NCI-H1436 (cell line): ENCODE measurements around the gene GPR150.

ENCODE experiments used
- DNase-seq: peaks from one replicate; lab custom pipeline; 2025; lab: John Stamatoyannopoulos, UW

The GPR150 gene

DNA sequence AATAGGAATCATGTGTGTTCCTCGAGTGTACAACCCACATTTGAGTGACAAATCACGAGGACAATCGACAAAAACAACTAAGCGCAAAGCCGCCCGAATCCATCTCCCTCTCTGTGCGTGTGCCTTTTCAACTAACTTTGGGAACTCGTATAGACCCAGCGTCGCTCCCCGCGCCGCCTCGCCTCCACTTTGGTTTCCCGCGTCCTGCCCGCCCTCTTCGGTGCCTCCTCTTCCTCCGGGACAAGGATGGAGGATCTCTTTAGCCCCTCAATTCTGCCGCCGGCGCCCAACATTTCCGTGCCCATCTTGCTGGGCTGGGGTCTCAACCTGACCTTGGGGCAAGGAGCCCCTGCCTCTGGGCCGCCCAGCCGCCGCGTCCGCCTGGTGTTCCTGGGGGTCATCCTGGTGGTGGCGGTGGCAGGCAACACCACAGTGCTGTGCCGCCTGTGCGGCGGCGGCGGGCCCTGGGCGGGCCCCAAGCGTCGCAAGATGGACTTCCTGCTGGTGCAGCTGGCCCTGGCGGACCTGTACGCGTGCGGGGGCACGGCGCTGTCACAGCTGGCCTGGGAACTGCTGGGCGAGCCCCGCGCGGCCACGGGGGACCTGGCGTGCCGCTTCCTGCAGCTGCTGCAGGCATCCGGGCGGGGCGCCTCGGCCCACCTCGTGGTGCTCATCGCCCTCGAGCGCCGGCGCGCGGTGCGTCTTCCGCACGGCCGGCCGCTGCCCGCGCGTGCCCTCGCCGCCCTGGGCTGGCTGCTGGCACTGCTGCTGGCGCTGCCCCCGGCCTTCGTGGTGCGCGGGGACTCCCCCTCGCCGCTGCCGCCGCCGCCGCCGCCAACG is at the start of gene GPR150:
Gene GPR150 (plus strand): TSS at position 58 of the 840 bp plus-strand sequence. CDS start 189 bp downstream, at position 247.
- DNase-seq = peak; percentile 29

DNA sequence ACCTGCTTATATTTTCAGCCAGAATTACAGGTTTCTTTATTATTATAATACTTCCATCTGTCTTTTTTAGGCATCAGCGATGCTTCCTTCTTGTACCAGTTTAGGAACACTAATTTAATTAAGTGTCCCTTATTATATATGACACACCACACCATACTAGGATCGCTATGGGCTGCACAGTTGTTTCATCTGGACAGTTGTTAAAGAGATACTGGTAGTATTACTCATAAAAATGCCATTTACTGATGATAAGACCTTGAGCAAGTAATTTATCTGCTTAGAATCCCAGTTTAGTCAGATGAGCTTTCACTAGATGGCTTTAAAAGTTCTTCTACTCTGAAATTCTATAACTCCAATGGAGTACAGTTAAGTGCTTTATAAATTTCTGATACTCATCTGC is 47.9 kb upstream of the GPR150 start:
- no peak for DNase-seq

- no peak for DNase-seq
Observed at GRCh38 chr5:95581576-95581975, 38.3 kb upstream of the GPR150 start.

DNA sequence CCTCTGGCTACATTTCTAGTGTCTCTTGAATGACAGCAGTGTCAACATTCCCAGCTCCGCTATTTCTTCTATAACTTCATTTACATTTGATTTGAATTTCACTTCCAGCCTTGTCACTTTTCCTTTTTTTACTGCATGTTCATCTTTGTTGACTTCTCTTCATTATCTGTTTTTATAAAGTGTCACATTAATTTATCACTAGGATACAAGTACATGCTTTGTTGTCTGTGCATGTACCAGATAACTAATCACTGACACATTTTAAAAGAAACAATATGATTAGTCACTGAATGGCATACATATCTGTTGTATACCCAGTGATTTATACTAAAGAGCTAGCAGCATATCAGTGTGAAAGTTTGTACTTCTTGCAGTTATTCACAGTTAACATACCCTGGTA is 35.9 kb upstream of the GPR150 start:
- no peak for DNase-seq

DNA sequence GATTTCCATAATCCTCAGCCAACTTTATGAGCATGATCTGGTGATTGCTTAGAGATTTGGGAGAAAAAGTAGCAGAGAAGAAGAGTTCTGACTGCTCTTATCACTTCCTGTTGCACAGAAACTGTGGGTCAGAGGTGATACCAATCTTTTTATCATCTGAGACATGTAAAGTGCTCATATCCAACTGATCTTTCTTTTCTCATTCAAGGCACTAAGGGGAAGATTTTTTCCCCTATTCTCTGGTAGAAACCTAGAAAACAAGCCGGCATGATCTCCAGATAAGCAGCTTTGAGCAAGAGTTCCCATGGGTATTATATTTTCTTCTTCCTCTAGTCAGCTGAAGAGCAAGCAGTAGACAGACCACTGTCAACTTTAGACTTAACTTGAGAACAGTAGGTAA is 29.0 kb upstream of the GPR150 start:
- DNase-seq = no peak

DNA sequence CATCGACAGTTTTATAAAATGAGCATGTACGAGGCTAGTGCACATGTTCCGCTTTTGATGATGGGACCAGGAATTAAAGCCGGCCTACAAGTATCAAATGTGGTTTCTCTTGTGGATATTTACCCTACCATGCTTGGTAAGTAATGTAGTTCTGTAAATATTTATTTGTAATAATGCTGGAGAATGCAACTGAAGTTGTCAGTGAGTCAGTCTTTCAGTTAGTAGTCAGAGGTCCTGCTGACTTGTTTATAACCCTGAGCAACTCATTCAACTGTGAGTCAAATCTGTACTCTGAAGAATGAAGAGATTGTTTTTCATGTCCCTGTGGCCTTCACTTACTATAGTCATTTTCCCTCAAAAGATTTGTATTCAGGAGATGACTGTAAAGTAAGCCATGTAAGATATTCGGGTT is 28.4 kb upstream of the GPR150 start:
- no peak for DNase-seq

DNA sequence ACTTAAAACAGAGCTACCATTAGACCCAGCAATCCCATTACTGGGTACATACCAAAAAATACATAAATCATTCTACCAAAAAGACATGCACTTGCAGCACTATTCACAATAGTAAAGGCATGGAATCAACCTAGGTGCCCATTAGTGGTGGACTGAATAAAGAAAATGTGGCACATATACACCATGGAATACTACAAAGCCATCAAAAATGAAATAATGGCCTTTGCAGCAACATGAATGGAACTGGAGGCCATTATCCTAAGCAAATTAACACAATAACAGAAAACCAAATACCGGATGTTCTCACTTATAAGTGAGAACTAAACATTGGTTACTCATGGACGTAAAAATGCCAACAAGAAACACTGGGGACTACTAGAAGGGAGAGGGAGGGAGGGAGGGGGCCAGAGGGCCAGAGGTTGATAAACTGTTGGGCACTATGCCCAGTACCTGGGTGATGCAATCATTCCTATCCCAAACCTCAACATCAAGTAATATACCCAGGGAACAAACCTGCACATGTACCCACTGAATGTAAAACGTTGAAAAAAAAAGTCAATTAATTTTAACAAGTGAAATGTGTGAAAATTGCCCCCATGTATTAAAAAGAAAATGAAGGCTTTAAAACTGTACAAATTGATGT is 24.5 kb upstream of the GPR150 start:
- no peak for DNase-seq

- no peak for DNase-seq
Observed at GRCh38 chr5:95599252-95599651, 20.6 kb upstream of the GPR150 start.

GRCh38 chr5:95600557-95600956 is 19.3 kb upstream of the GPR150 start:
- DNase-seq = no peak

- no peak for DNase-seq
Observed at GRCh38 chr5:95605786-95606185, 14.1 kb upstream of the GPR150 start.

DNA sequence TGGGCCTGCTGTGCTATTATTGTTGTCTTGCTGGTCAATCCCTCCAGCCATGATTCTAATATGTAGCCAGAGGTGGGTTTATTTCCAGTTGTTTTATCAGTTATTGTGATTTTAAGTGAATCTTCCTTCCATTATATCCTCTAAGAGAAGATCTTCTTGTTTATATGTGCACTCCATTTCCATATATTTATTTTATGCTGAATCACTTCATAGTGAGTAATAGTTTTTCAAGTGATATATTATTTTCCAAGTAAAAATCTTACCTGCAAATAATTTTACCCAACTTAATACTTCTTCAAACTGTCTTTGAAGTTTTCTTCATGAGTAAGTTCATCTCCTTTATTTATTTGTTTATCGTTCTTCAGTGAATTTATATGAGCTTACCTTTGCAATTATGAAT is 13.5 kb upstream of the GPR150 start:
- DNase-seq = no peak

DNA sequence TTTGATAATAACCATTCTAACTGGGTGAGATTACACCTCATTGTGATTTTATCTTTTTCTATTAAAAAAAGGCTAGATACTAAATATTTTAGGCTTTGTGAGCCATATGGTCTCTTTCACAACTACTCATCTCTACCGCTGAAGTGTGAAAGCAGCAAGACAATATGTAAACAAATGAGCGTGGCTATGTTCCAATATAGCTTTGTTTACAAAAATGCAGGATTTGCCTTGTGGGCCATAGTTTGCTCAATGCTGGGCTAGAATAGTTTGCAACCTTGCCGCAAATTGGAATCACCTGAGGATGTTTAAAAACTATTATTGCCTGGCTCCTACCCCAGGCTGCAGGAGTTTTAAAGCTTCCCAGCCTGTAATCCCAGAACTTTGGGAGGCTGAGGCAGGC is 10.2 kb upstream of the GPR150 start:
- no peak for DNase-seq

DNA sequence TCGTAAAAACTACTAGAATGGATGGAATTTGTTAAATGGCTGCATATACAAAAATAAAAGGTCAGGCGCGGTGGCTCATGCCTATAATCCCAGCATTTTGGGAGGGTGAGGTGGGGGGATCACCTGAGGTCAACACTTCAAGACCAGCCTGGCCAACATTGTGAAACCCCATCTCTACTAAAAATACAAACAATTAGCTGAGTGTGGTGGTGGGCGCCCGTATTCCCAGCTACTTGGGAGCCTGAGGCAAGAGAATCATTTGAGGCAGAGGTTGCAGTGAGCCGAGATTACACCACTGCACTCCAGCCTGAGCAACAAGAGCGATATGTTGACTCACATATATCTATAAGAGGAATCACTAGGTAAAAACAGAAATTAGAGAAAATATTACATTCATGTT is 9.3 kb upstream of the GPR150 start:
- DNase-seq = no peak

GRCh38 chr5:95611396-95611795 is 8.5 kb upstream of the GPR150 start:
- DNase-seq = no peak

GRCh38 chr5:95613514-95613913 is 6.4 kb upstream of the GPR150 start:
- no peak for DNase-seq

DNA sequence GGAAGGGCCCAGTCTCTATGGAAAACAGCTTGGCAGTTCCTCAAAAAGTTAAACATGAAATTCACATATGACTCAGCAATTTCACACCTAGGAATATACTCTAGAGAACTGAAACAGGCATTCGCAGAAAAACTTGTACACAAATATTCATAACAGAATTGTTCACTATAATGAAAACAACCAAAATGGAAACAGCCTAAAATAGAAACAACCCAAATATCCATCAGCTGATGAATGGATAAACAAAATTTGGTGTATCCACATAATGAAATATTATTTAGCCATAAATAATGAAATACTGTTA is 4.8 kb upstream of the GPR150 start:
- no peak for DNase-seq

- DNase-seq = no peak
Observed at GRCh38 chr5:95617057-95617456, 2.8 kb upstream of the GPR150 start.

- no peak for DNase-seq
Observed at GRCh38 chr5:95619096-95619495, 791 bp upstream of the GPR150 start.

DNA sequence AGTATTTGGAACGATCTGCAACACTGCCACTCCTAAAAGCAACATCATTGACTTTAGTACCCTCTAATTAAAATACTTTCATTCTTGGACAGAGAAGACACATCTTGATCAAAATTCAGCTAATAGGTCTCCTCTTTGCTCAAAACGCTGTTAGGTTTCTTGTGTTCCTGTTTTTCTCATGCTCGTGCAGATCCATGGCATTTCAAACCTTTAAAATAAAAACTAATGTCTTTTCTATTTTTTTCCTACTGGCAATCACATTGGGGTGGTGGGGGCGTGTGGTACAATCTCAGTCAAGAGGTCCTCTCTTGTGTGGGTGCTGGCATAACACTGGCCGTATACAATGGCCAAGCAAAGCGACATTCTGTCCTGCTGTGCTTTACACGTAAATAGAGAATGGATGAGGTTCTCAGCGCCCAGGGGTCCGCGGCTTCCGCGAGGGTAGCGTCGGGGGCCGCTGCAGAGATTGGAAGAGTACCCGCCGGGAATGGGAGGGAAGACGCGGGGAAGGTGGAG is 315 bp upstream of the GPR150 start:
- DNase-seq = no peak

- DNase-seq = peak; percentile 29
Observed at GRCh38 chr5:95620870-95621838, 1.3 kb downstream of the GPR150 start.

- no peak for DNase-seq
Observed at GRCh38 chr5:95621839-95622629, 2.1 kb downstream of the GPR150 start.

GRCh38 chr5:95623706-95624105 is 3.8 kb downstream of the GPR150 start:
- no peak for DNase-seq
